ENCODE measurements around the gene PEAK3. TPM values are rescaled to one million over a fixed set of nuclear protein-coding genes. Genes with fewer than 3 reads are reported as not detected.

The PEAK3 gene
- total and polyA plus RNA-seq, 10 of the 15 experiments (the other 5 are each of a cell fraction or from before 2014, with no cell fraction given): 0.03 to 0.10 (median 0.05) TPM; not detected in 7

- no peak for TF ChIP-seq NR2C1 (IDR thresholded peaks at IDR 0.05)
- 0 out of 2 replicates have a peak, but pooled peaks have one; percentile 2 for TF ChIP-seq NR2F1 (conservative IDR thresholded peaks at IDR 0.05)
- TF ChIP-seq MTA3 (IDR thresholded peaks at IDR 0.05; ENCODE audit: borderline replicate concordance, low read length): 0 out of 2 replicates have a peak, but pooled peaks have one; percentile 1
- TF ChIP-seq, protein P1, sequence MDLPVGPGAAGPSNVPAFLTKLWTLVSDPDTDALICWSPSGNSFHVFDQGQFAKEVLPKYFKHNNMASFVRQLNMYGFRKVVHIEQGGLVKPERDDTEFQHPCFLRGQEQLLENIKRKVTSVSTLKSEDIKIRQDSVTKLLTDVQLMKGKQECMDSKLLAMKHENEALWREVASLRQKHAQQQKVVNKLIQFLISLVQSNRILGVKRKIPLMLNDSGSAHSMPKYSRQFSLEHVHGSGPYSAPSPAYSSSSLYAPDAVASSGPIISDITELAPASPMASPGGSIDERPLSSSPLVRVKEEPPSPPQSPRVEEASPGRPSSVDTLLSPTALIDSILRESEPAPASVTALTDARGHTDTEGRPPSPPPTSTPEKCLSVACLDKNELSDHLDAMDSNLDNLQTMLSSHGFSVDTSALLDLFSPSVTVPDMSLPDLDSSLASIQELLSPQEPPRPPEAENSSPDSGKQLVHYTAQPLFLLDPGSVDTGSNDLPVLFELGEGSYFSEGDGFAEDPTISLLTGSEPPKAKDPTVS (IDR thresholded peaks at IDR 0.05; ENCODE audit: low read depth, low read length): no peak
- TF ChIP-seq PBX3 (IDR thresholded peaks at IDR 0.05; ENCODE audit: insufficient replicate concordance, low read depth, low read length): no peak
- no peak for TF ChIP-seq REST (IDR thresholded peaks at IDR 0.05; ENCODE audit: low read depth, low read length)
- TF ChIP-seq SIN3A (IDR thresholded peaks at IDR 0.05; ENCODE audit: low read depth, low read length): no peak
These were observed 43.5 kb upstream of the PEAK3 start (continued) for GRCh38 chr19:2325281-2326046.
